HG03066 (cell line): Measurements from ENCODE around the gene EEA1.
"Not testable (repeated sequence)": the region's sequence is repeated elsewhere in the genome, so short reads cannot be mapped to it uniquely, and the experiment has no call there.

Source experiments
- ATAC-seq: cut with Tn5 transposase; IDR thresholded peaks from one replicate; pipeline ENCODE4 v1.9.1; 2021; ENCODE audit warnings: low read depth; ENCODE audit not compliant: unreplicated experiment

EEA1 gene

DNA sequence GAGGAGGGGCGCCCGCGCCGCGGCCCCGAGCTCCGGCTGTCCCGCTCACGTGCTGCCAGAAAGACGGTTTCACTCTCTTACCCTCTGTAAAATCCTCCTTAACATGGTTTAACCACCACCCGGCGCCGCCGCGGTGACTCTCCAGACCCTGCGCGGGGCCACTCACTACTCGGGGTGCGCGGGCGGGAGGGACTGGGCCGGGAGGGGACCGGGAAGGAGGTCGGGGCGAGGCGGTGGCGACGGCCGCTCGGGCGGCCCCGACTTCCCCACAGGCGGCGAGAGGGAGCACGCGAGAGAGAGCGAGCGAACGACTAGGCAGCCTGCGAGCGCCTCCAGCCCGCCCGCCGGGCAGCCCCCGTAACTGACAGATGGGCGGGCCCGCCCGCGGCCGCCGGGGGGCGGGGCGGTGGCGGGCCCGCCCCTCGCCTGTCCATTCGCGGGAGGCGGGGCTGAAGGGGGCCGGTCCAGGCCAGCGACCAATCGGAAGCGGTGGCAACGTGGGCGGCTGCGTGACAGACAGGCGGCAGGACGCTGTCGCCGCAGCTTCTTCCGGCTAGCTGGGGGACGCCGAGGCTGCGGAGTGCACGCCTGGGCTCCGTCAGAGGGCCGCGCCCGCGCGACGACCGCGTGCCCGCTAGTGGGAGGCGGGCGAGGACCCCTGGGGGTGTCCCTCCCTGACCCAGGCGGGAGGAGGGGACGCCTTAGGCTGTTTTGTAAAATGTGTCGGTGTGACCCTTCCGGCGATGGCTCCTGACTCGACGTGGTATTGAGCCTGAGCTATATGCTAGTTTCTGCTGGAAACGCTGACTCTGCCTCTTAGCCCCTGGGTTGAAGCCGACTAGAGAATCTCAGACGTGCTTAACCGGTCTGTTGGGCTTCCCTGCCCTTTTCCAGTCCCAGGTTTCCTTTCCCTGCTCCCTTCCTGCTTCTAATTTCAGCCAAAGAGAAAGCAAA is at the start of gene EEA1:
Gene EEA1 (minus strand): TSS at position 334 of the 954 bp plus-strand sequence. CDS start 229 bp downstream, at position 105.
- peak; percentile 83 for ATAC-seq

DNA sequence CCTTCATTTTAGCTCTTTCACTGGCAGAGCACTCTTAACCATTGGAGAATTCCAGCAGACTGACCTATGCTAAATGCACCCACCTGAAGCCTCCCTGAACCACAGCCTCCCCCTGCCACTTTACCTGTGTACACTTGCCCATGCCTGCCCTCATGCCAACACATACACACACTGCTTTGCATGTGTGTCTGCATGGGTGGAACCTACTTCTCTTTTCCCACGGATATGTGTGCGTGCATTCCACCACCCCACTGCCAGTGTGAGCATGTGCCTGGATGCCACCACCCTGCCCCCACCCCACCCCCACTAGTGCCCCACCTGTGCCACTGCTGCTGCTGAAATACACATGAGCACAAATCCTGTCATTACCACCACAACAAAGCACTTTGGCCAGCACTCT is 49.5 kb upstream of the EEA1 start:
- ATAC-seq = no peak

DNA sequence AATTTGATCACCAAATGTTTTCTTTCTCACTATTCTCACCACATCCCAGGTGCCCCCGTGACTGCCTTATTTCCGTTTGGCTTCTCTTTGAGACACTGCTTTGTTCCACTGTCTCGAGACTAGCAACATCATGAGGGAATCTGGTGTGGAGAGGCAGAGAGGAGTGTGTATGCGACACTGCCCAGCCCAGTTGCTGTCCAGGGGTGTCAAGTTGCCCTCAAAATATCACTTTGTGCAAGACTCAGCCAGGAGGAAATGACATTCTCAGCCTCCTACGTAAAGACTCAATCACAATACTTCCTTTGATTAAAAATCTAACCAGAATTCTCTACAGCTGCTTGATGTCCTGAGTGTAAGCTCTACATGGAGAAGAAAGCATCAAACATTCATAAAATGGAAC is 48.2 kb upstream of the EEA1 start:
- ATAC-seq = no peak

DNA sequence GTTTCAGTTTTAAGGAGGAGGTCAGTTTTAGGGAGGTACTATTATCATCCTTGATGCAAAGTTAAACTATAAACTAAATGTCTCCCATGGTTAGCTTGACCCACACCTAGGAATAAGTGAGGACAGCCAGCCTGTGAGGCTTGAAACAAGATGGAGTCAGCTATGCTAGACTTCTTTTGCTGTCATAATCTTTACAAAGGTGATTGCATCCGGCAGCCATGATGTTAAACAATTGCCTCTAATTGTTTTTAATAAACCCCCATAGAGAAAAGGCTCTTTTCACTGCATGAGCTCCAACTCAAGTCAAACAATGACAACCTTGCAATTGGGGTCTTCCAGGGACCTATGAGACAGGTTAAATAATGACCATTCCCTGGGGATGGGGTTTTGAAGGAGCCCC is 45.7 kb upstream of the EEA1 start:
- ATAC-seq = no peak

DNA sequence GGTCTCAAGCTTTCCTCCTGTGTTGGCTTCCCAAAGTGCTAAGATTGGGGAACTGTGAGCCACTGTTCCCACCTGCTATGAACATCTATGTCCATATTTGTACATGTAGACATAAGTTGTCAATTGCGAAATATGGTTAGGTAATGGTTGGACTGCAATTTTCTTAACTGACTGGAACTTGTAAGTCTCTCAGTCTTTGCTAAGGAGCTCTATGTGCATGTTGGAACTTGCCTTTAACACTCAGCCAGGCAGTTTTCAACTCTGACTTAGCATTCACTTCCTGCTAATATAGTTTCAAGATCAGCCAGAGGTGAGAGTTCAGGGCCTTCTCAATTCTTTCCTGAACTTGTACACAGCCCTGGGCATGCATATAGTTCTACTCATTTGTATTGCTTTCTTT is 44.5 kb upstream of the EEA1 start:
- ATAC-seq = peak; percentile 44

DNA sequence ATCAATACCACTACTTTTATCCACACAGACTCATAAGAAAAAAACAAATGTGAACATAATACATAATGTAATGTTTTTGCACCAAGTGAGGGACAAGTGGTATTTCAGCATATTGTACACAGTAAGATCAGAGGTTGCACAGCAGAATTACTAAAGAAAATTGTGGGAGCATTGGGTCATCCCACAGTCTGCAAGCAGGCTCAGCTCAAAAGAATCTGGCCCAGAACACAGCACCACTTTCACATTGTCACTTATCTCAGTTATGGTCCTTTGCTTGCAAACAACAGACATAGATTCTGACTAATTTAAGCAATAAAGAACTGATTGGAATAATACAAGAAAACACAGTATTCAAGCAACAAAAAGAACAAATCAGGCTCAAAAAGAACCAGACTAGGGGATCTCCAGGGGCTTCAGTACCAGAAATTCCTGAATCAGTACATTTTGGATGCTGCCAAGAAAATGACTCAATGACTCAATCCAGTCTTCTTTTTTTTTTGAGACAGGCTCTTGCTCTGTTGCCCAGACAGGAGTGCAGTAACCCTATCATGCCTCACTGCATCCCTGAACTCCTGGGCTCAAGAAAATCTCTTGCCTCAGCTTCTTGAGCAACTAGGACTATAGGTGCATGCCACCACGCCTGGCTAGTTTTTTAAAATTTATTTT is 42.9 kb upstream of the EEA1 start:
- no peak for ATAC-seq

- no peak for ATAC-seq
Observed at GRCh38 chr12:92968176-92968813, 39.2 kb upstream of the EEA1 start.

DNA sequence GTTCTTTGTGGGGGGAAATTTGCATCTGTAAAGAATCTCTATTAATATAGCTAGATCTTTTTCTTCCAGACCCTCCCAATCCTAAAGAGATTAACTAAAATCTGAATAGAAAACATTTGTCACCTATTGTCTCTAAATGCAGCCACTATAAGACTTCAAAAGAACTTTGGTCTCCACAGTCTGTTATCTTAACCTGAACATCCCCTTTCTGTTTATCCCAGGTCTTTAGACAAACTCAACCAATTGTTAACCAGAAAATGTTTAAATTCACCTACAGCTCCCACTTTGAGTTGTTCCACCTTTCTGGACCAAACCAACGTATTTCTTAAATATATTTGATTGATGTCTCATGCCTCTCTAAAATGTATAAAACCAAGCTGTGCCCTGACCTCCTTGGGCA is 35.3 kb upstream of the EEA1 start:
- ATAC-seq = not testable (repeated sequence)

- no peak for ATAC-seq
Observed at GRCh38 chr12:92961949-92962348, 32.9 kb upstream of the EEA1 start.

- no peak for ATAC-seq
Observed at GRCh38 chr12:92955997-92956663, 27.0 kb upstream of the EEA1 start.

DNA sequence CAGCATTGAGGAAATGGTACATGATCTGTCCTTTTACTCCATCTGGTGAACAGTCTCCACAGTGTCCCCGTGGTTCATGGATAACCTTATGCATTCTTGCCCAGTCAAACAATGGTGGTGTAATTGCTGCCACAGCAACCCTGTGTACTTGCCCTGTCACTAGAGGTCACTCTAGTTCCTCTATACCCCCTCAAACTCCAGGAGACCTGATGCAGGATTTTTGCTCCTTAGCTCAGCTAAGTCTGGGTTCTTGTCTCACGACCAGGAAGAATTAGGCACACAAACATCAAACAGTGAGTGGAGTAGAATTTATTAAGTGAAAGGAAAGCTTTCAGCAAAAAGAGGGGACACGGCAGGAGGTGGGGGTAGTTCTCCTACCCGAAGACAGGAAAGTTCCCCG is 24.7 kb upstream of the EEA1 start:
- ATAC-seq = no peak

- no peak for ATAC-seq
Observed at GRCh38 chr12:92952394-92952793, 23.3 kb upstream of the EEA1 start.

DNA sequence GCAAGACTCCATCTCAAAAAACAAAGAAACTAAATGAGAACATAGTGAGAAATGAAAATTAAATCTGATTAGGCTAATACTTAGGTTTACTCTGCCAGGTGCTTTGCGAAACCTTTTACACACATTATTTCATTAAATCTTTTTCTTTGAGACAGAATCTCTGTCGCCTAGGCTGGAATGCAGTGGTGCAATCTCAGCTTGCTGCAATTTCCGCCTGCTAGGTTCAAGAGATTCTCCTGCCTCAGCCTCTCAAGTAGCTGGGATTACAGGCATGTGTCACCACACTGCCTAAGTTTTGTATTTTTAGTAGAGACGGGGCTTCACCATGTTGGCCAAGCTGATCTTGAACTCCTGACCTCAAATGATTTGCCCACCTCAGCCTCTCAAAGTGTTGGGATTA is 21.9 kb upstream of the EEA1 start:
- ATAC-seq = no peak

- ATAC-seq = no peak
Observed at GRCh38 chr12:92950011-92950410, 20.9 kb upstream of the EEA1 start.

DNA sequence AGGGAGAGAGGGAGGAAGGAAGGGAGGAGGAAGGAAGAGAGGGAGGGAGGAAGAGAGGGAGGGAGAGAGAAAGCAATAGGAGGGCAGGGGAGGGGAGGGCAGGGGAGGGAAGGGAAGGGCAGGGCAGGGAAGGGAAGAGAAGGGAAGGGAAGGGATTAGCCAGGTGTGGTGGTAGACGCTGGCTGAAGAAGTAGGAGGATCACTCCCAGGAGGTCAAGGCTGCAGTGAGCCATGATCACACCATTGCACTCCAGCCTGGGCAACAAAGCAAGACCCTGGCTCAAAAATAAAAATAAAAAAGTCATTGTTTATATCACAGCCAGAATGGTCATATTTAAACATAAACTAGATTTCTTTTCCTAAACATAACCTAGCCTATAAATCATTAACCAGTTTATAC is 20.4 kb upstream of the EEA1 start:
- ATAC-seq = no peak

DNA sequence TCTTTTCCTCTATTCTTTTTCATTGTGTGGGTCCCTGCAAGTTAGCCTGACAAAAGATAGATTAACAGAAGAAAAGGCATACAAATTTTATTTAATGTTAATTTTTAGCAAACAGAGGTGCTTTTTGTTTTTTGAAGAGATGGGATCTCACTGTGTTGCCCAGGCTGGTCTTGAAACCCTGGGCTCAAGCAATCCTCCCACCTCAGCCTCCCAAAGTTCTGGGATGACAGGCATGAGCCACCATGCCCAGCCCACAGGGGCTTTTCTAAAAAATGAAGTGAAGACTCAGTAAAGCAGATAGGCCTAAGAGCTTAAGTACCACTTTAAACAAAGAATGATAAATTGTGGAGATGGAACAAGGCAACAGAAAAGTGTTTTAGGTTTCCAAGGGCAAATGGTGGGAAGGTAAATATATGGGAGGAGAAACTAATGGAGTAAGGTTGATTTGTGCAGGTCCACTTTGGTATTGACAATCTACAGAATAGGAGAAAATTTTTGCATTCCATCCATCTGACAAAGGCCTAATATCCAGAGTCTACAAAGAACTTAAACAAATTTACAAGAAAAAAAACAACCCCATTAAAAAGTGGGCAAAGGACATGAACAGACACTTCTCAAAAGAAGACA is 18.6 kb upstream of the EEA1 start:
- ATAC-seq = no peak

GRCh38 chr12:92945659-92946220 is 16.6 kb upstream of the EEA1 start:
- ATAC-seq = no peak

GRCh38 chr12:92943482-92944250 is 14.6 kb upstream of the EEA1 start:
- no peak for ATAC-seq

- ATAC-seq = no peak
Observed at GRCh38 chr12:92942905-92943304, 13.8 kb upstream of the EEA1 start.
